Activated gamma-delta T cell (primary cell): ENCODE results near the gene PRR22.
A peak's percentile ranks its signal among the peaks of the same experiment; 100 is the strongest.

Experiments used
- DNase-seq: peaks from one replicate; lab custom pipeline; 2025; lab: John Stamatoyannopoulos, UW
- total RNA-seq, 2 donors: gene quantifications; one replicate each; lab custom pipeline; 2026; lab: John Stamatoyannopoulos, UW

Gene PRR22
- 0.96 to 2.3 reads per million in 2 donors for total RNA-seq

- no peak for DNase-seq
These were observed at the start of gene PRR22 for GRCh38 chr19:5784581-5785147. TSS of gene PRR22 (minus strand) at chr19:5784746. CDS start at chr19:5784660, 86 bp downstream.

GRCh38 chr19:5832527-5833216, 48.1 kb upstream of the PRR22 start:
- no peak for DNase-seq

DNA sequence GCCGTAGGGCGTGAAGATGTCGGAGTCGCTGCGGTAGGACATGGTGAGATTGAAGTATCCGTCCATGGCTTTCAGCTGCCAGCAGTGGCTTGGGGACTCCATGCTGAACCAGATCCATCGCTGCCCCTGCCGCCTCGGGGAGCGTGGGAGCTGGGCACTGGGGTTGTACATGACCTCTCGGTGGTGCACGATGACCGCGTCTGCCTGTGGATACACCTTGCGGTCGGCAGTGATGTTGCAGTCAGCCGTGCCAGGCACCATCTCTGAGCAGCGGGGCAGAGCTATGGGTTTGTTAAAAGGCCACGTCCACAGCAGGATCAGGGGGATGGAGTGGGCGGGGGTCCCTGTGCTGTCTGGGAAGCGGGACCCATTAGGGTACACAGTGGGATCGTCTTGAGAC, 47.5 kb upstream of the PRR22 start:
- no peak for DNase-seq

GRCh38 chr19:5831159-5831558, 46.6 kb upstream of the PRR22 start:
- no peak for DNase-seq

- DNase-seq: no peak
These were observed 45.2 kb upstream of the PRR22 start for GRCh38 chr19:5829567-5830310.

DNA sequence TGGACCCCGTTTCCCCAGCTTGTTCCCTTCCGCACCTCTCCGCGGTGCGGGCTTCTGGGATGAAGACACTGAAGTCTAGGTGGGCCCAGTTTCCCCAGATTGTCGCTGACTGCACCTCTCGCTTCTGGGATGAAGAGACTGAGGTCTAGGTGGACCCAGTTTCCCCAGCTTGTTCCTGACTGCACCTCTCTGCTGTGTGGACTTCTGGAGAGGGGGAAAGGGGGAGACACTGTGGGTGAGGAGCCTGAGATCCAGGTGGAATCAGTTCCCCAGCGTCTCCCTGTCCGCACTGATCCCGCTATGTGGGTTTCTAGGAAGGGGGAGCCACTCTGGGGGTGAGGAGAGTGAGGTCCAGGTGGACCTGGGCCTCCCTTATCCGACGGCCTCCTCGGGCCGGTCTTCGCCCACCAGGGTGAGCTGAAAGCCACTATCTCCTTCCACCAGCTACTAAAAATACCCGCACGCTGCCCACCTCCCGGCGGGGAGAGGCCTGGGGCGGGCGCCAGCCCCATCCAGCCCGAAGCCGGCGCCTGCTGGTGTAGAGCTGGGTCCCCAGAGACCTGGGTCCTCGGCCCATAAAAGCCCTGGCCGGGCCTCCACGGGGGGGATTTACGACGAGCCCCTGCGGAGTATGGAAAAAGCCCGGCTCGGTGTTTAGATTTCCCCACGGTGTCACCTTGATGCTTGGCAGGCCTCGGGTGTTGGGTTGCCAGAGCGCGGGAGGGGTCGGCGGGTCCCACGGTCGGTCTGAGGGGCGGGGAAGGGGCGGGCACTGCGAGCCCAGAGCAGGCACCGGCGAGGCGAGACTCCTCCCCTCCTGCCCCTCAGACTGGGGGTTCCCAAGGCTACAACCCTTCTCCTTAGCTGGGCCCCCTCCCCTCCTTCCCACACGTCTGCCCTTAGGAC, 44.4 kb upstream of the PRR22 start:
- DNase-seq: no peak

DNA sequence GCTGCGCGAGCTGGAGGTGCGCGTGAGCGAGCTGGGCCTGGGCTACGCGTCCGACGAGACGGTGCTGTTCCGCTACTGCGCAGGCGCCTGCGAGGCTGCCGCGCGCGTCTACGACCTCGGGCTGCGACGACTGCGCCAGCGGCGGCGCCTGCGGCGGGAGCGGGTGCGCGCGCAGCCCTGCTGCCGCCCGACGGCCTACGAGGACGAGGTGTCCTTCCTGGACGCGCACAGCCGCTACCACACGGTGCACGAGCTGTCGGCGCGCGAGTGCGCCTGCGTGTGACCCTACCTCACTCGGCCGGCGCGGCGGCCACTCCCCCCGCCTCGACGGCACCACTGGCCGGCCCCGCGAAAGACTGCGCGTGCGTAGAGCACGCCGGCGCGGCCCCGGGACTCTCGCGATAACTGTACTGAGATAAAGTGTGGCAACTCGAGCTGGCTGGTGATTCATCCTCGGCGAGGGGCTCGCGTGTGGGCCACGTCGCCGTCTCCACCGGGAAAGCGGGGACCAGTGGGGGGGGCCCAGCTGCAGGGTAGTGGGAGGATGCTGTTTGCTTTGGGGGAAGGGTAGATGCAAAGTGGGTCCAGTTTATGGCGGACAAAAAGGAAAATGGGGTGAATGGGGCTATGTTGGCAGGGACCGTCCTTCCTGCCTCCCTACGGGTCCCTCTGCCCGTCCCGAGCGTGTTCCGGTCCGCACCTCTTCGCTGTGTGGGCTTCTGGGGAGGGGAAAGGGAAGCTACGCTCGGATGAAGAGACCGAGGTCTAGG, 43.5 kb upstream of the PRR22 start:
- DNase-seq: peak; percentile 88

DNA sequence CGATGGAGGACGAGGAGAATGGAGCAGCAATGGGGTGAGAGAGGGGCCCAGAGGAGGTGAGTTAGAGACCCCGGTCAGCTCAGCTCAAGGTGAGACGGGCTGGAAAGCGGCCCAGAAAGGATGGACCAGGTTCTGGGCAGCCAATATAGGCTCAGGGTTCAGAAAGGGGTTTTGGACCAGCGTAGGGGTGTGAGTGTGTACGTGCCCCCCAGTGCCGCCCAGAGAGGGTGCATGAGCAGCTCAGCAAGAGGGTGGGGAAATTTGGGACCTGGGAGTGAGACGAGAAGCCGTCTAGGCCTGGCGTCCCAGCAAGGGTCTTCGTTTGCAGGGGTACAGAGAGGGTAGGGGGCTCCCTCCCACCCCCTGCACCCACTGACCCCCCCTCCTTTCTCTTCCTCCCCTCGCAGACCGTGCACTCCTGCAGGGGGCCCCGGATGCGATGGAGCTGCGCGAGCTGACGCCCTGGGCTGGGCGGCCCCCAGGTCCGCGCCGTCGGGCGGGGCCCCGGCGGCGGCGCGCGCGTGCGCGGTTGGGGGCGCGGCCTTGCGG, 42.9 kb upstream of the PRR22 start:
- no peak for DNase-seq

DNA sequence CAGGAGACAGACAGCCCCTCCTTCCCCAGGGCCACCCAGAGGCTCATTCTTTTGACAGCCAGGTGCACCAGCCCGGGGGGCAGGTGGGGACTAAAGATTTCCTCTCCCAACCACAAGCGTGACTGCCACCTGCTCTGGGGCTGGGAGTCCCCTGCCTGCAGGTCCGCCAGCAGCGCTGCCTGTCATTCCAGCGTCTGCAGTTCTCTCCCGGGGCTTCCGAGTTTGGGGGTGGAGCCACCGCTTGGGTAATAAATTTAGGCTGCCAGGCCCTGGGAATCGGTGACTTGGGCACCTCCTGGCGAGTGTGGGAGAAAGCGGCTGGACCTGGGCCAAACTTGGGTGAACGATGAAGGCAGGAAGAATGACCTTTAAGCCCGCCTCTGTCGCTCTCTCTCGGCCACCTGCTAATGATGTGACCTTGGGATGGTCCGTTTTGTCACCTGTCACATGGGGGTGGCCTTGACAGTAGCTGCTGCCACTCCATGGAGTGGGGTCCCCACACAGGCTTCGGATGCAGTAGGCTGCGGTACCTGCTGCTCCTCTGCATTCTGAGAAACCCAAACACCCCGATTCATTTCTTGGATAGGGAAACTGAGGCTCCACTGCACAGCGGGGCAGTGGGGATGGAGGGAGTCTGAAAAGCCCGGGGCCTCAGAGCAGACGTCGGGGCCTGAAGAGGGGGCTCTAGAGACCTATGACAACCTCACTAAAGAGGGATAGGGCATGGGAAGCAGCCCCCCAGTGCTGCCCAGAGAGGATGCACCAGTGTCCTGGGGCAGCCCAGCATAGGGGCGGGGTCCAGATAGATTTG, 42.2 kb upstream of the PRR22 start:
- no peak for DNase-seq

GRCh38 chr19:5825178-5825577, 40.6 kb upstream of the PRR22 start:
- DNase-seq: no peak

GRCh38 chr19:5824751-5825150, 40.2 kb upstream of the PRR22 start:
- no peak for DNase-seq

- DNase-seq: no peak
These were observed 39.2 kb upstream of the PRR22 start for GRCh38 chr19:5823579-5824281.

DNA sequence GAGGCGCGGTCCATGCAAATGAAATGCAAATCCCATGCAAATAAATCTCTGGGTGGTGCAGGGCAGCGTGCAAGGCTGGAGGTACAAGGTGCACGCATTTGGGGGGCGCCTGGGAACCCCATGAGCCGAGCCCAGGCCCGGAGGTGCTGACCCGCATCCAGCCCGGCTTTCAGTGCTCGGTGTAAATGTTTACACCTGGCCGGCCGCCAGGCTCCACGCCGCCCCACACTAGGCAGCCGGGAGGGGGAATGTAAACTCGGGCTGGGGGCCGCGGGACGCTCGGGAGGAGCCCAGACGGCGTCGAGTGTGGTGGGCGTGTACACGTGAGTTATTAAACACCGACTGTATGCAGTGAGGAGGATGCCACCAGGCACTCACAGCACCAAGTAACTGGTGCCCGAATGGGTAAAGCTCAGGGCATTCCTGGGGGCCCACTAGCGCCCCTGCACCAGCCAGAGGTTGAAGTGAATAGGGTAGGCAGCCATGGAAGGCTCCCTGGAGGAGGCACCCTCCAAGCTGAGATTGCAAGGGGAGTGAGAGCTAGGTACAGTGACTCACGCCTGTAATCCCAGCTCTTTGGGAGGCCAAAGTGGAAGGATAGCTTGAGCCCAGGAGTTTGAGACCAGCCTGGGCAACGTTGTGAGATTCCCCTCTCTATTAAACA, 37.8 kb upstream of the PRR22 start:
- no peak for DNase-seq

- no peak for DNase-seq
These were observed 37.1 kb upstream of the PRR22 start for GRCh38 chr19:5821521-5822180.

GRCh38 chr19:5820785-5821184, 36.2 kb upstream of the PRR22 start:
- DNase-seq: no peak

DNA sequence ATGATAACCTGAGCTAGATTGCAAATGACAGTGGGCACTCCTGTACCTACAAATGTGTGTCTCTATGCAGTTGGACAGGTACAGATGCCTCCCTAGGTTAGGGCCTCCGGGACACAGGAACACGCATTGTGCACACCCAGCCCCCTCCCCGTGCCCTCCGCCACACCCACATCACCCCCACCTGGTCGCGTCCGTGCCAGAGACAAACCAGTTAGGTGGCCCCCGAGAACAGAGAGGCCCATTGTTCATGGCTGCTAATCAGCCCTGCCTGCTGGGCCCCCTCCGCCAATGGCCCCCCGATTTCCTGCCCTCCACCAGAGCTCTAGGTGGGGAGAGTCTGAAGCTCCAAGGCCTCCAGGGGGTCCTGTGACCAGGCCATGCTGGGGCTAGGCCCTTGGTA, 34.0 kb upstream of the PRR22 start:
- no peak for DNase-seq

GRCh38 chr19:5817218-5817617, 32.7 kb upstream of the PRR22 start:
- DNase-seq: no peak

DNA sequence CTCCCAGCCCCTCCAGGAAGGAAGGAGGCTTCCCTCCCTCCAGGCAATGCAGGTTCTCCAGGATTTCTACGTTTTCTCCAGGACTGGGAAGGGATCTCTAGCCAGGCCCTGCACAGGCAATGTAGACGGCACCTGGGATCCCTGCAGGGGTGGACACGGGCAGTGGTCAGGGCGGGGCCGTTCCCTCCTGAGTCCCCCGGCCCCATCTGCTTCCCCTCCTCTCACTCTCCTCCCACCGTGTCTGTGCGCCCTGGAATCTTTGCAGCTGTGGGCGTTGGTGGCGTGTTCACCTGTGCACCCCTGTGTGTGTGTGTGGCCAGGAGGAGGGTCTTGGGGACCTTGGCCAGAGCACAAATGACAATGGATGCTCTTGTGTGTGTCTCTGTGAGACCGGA, 30.3 kb upstream of the PRR22 start:
- no peak for DNase-seq
